Thymus (tissue), 14 donors: ENCODE measurements around the gene NFYB. TPM values are rescaled to one million over a fixed set of nuclear protein-coding genes. Genes with fewer than 3 reads are reported as not detected.

ENCODE experiments used
- DNase-seq, 9 donors: peaks; one replicate each; pipeline ENCODE4 v3.0.0-alpha.2; 2013; ENCODE audit warnings: low spot score in 9 of 9, low read depth in 6 of 9, missing footprints in 1 of 9
- H3K27ac ChIP-seq, 2 donors: one replicate each; pipeline ENCODE4 v1.5.1; 2013; ENCODE audit warnings: control low read depth in 1 of 2, low read depth in 1 of 2, low read length in 1 of 2, mild to moderate bottlenecking in 1 of 2, moderate library complexity in 1 of 2
- H3K27me3 ChIP-seq, 2 donors: one replicate each; pipeline ENCODE4 v1.5.1; 2013; ENCODE audit warnings: low read length in 1 of 2; ENCODE audit not compliant: control insufficient read depth in 2 of 2, insufficient read depth in 1 of 2
- H3K36me3 ChIP-seq, 2 donors: one replicate each; pipeline ENCODE4 v1.5.1; 2013; ENCODE audit warnings: low read length in 1 of 2, mild to moderate bottlenecking in 1 of 2, moderate library complexity in 1 of 2; ENCODE audit not compliant: control insufficient read depth in 2 of 2, insufficient read depth in 2 of 2
- H3K4me1 ChIP-seq, 2 donors: one replicate each; pipeline ENCODE4 v1.5.1; 2013; ENCODE audit warnings: low read length in 2 of 2; ENCODE audit not compliant: control insufficient read depth in 2 of 2, insufficient read depth in 2 of 2
- H3K4me3 ChIP-seq, 2 donors: one replicate each; pipeline ENCODE4 v1.5.1; 2013; ENCODE audit warnings: low read length in 2 of 2, control low read depth in 1 of 2, mild to moderate bottlenecking in 1 of 2
- H3K9me3 ChIP-seq, 2 donors: one replicate each; pipeline ENCODE4 v1.5.1; 2013; ENCODE audit warnings: low read length in 1 of 2, mild to moderate bottlenecking in 1 of 2; ENCODE audit not compliant: control insufficient read depth in 2 of 2, insufficient read depth in 1 of 2
- WGBS: extraction: QIAGEN DNeasy Blood & Tissue Kit; methylation state at CpG from one replicate; pipeline ENCODE4 v1.1.7; 2013; 5-methylcytosine and 5-hydroxymethylcytosine counted together
- long read RNA-seq, 10 donors: transcript quantifications; one replicate each; lab custom pipeline, GENCODE V29; 2026
- polyA plus RNA-seq: library from polyadenylated mRNA; stranded (reverse); fragments of 200-250 nt; gene quantifications from one replicate; pipeline ENCODE4 v1.2.3, GENCODE V29; 2013
- total RNA-seq: library from RNA; stranded (reverse); fragments of 120-200 nt; gene quantifications from one replicate; pipeline ENCODE4 v1.2.4, GENCODE V29; 2013
- donor health status: healthy.

NFYB gene
- total RNA-seq (55.1 TPM), polyA plus RNA-seq (37.1 TPM)
- long read RNA-seq, donor 1, partial matches to known transcripts, result 0 of 4 reads
- long read RNA-seq, donor 1, other reads (novel, unspliced or antisense), result 0 of 4 reads
- long read RNA-seq, donor 2, result 0 reads
- long read RNA-seq, donor 3, transcript NFYB-201 (8 exons, 3,512 nt), result major isoform, 32 of 46 reads
- long read RNA-seq, donor 3, transcript NFYB-205 (8 exons, 1,727 nt), result minor isoform, 7 of 46 reads
- long read RNA-seq, donor 3, partial matches to known transcripts, result 6 of 46 reads
- long read RNA-seq, donor 3, other reads (novel, unspliced or antisense), result 0 of 46 reads
- long read RNA-seq, donor 4, partial matches to known transcripts, result 0 of 4 reads
- long read RNA-seq, donor 4, other reads (novel, unspliced or antisense), result 0 of 4 reads
- long read RNA-seq, donor 5, transcript NFYB-201 (8 exons, 3,512 nt), result major isoform, 29 of 32 reads
- long read RNA-seq, donor 5, partial matches to known transcripts, result 0 of 32 reads
- long read RNA-seq, donor 5, other reads (novel, unspliced or antisense), result 0 of 32 reads
- long read RNA-seq, donor 6, transcript NFYB-201 (8 exons, 3,512 nt), result major isoform, 8 of 12 reads
- long read RNA-seq, donor 6, partial matches to known transcripts, result 0 of 12 reads
- long read RNA-seq, donor 6, other reads (novel, unspliced or antisense), result 0 of 12 reads
- long read RNA-seq, donor 7, transcript NFYB-201 (8 exons, 3,512 nt), result major isoform, 26 of 28 reads
- long read RNA-seq, donor 7, partial matches to known transcripts, result 0 of 28 reads
- long read RNA-seq, donor 7, other reads (novel, unspliced or antisense), result 0 of 28 reads
- long read RNA-seq, donor 8, partial matches to known transcripts, result 0 of 4 reads
- long read RNA-seq, donor 8, other reads (novel, unspliced or antisense), result 0 of 4 reads
- long read RNA-seq, donor 9, transcript NFYB-201 (8 exons, 3,512 nt), result major isoform, 17 of 18 reads
- long read RNA-seq, donor 9, partial matches to known transcripts, result 0 of 18 reads
- long read RNA-seq, donor 9, other reads (novel, unspliced or antisense), result 0 of 18 reads
- long read RNA-seq, donor 10, transcript NFYB-201 (8 exons, 3,512 nt), result major isoform, 10 of 13 reads
- long read RNA-seq, donor 10, partial matches to known transcripts, result 0 of 13 reads
- long read RNA-seq, donor 10, other reads (novel, unspliced or antisense), result 0 of 13 reads

GRCh38 chr12:104137902-104138796, at the start of gene NFYB:
Gene NFYB (minus strand): TSS chr12:104138210. CDS start chr12:104135453, 2,757 bp downstream.
- peak within 1 kb of the TSS; percentile 73 to 84 for H3K4me3 ChIP-seq
- H3K36me3 ChIP-seq, result peaks cover 3 to 15% of the 10 kb centered on the region in 2 donors
- H3K27ac ChIP-seq, result peak within 1 kb of the TSS; percentile 85 to 93
- no peaks in the 10 kb centered on the region for H3K9me3 ChIP-seq
- DNase-seq, result peak; percentile 86 to 97 (median 91)
- 5% methylated on average over 111 of the region's 111 CpGs for WGBS
- H3K27me3 ChIP-seq, result peaks cover 0 to 2% of the 10 kb centered on the region in 2 donors
- H3K4me1 ChIP-seq, result peaks cover 4 to 13% of the 10 kb centered on the region in 2 donors

- no peak for DNase-seq
- Histone ChIP-seq H3K27me3 (no peaks in the 10 kb centered on the region), H3K4me1 (no peaks in the 10 kb centered on the region), H3K36me3 (no peaks in the 10 kb centered on the region), H3K9me3 (peaks cover 0 to 8% of the 10 kb centered on the region in 2 donors), H3K27ac (no peak overlapping the region), H3K4me3 (no peak overlapping the region)
- 96% methylated on average over 18 of the region's 18 CpGs for whole genome bisulfite sequencing
These were observed 49.6 kb upstream of the NFYB start for GRCh38 chr12:104187446-104188155.

DNA sequence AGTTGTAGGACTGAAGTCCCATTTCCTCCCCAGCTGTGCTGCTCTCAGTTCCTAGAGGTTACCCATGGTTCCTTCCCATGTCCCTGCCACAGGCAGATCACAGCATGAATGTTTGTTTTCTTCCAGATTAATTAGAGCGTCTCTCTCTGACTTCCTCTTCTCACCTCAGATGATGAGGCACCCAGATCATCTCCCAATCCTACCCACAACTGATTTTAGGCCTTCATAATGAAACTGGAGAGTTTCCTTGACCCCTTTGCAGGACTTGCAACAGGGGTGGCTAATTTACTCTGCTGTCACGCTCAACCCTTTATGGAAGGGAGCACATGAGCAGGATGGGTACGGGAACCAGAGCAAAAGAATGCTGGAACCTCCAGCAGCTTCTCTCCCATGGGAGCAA, 45.4 kb upstream of the NFYB start:
- no peak for DNase-seq
- Histone ChIP-seq H3K27ac (no peak overlapping the region), H3K27me3 (no peaks in the 10 kb centered on the region), H3K4me1 (no peaks in the 10 kb centered on the region), H3K9me3 (peaks cover 0 to 8% of the 10 kb centered on the region in 2 donors), H3K36me3 (no peaks in the 10 kb centered on the region), H3K4me3 (no peak overlapping the region)
- 89% methylated on average over 3 of the region's 3 CpGs for WGBS

GRCh38 chr12:104182621-104183378, 44.8 kb upstream of the NFYB start:
- H3K9me3 ChIP-seq, result peaks cover 0 to 8% of the 10 kb centered on the region in 2 donors
- no peak overlapping the region for H3K4me3 ChIP-seq
- no peak overlapping the region for H3K27ac ChIP-seq
- no peaks in the 10 kb centered on the region for H3K4me1 ChIP-seq
- WGBS, result 98% methylated on average over 5 of the region's 5 CpGs
- DNase-seq, result no peak
- H3K27me3 ChIP-seq, result no peaks in the 10 kb centered on the region
- H3K36me3 ChIP-seq, result no peaks in the 10 kb centered on the region

DNA sequence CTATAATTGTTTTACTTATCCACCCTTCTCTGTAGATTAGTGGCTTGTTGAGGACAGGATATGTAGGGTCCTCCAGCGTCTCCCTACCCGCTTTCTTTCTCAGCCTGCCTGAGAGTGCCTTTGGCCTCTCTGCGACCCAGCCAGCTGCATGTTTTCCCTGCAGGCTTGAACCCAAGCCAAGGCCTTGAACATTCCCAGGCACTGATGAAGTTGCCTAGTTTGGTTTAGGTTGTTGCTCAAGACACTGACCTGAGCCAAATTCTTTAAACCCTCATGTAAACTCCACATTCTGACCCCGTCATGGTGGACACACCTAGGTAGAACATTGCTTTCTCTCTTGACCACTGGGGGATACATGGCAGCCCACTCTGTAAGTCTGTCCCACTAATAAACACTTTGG, 44.1 kb upstream of the NFYB start:
- Histone ChIP-seq H3K27ac (no peak overlapping the region), H3K4me1 (no peaks in the 10 kb centered on the region)
- no peak for DNase-seq

DNA sequence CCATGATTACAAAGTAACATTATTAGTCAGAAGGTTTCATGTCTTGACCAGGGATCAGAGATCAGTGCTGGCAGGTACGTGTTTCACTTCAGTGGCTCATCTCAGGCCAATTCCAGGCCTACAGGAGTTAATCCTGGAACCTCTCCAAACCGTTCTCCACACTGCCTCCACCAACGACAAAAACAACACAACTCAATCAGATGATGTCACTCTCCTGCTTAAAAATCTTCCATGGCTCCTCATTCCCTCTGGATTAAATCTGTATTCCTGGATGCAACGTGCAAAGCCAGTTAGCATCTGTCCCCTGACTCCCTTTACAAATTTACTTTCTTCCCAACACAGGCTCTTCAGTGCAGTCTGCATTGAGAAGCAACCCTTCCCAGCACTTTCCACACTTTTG, 43.3 kb upstream of the NFYB start:
- H3K36me3 ChIP-seq, result no peaks in the 10 kb centered on the region
- DNase-seq, result no peak
- H3K27me3 ChIP-seq, result no peaks in the 10 kb centered on the region
- no peaks in the 10 kb centered on the region for H3K4me1 ChIP-seq
- no peak overlapping the region for H3K4me3 ChIP-seq
- WGBS, result 90% methylated on average over 4 of the region's 4 CpGs
- no peak overlapping the region for H3K27ac ChIP-seq
- peaks cover 0 to 8% of the 10 kb centered on the region in 2 donors for H3K9me3 ChIP-seq

More for the DNA sequence above, 44.1 kb upstream of the NFYB start:
- Histone ChIP-seq H3K4me3 (no peak overlapping the region), H3K9me3 (peaks cover 0 to 8% of the 10 kb centered on the region in 2 donors), H3K27me3 (no peaks in the 10 kb centered on the region), H3K36me3 (no peaks in the 10 kb centered on the region)
- 94% methylated on average over 4 of the region's 4 CpGs for WGBS

GRCh38 chr12:104180374-104180773, 42.4 kb upstream of the NFYB start:
- 98% methylated on average over 5 of the region's 5 CpGs for WGBS
- Histone ChIP-seq H3K4me1 (no peaks in the 10 kb centered on the region), H3K27me3 (no peaks in the 10 kb centered on the region), H3K9me3 (peaks cover 0 to 8% of the 10 kb centered on the region in 2 donors), H3K36me3 (no peaks in the 10 kb centered on the region), H3K4me3 (no peak overlapping the region), H3K27ac (no peak overlapping the region)
- no peak for DNase-seq
